Breast epithelium (tissue), 4 donors: ENCODE results near the gene KIAA1549. TPM values are rescaled to one million over a fixed set of nuclear protein-coding genes. Genes with fewer than 3 reads are reported as not detected.

Source experiments
- DNase-seq, 2 donors: peaks; one replicate each; pipeline ENCODE4 v3.0.0-alpha.2; 2019; ENCODE audit warnings: low spot score in 2 of 2
- H3K27ac ChIP-seq, 2 donors: fragments of 200-600 bp; sonication (generic) in 1 of 2; one replicate each; pipeline ENCODE4 v1.5.1; 2016 to 2019; ENCODE audit warnings: mild to moderate bottlenecking in 1 of 2
- H3K27me3 ChIP-seq, 2 donors: fragments of 200-600 bp; sonication (generic) in 1 of 2; one replicate each; pipeline versions ENCODE4 v1.5.1 to v1.6.0; 2017 to 2019; ENCODE audit warnings: control low read depth in 1 of 2, mild to moderate bottlenecking in 1 of 2
- H3K36me3 ChIP-seq: fragments of 200-600 bp; one replicate; pipeline ENCODE4 v1.5.1; 2019
- H3K4me1 ChIP-seq, 2 donors: fragments of 200-600 bp; sonication (generic); one replicate each; pipeline ENCODE4 v1.5.1; 2016 to 2019; ENCODE audit warnings: control low read depth in 1 of 2
- H3K4me3 ChIP-seq, 3 donors: fragments of 200-600 bp; sonication (generic); 1 replicate in 2 of 3; 2 replicates in 1 of 3; pipeline ENCODE4 v1.5.1; 2016 to 2019; ENCODE audit warnings: mild to moderate bottlenecking in 3 of 3, moderate library complexity in 2 of 3
- H3K9me3 ChIP-seq, 2 donors: fragments of 200-600 bp; sonication (generic) in 1 of 2; one replicate each; pipeline ENCODE4 v1.5.1; 2016 to 2019; ENCODE audit warnings: control low read depth in 1 of 2
- CTCF ChIP-seq, 3 donors: fragments of 450-650 bp; IDR thresholded peaks; one replicate each; pipeline ENCODE4 v1.5.1; 2016 to 2017; ENCODE audit warnings: antibody characterized with exemption in 3 of 3, mild to moderate bottlenecking in 3 of 3, moderate library complexity in 3 of 3
- POLR2A ChIP-seq: fragments of 450-650 bp; IDR thresholded peaks from one replicate; pipeline ENCODE4 v1.6.1; 2016; ENCODE audit warnings: antibody characterized with exemption, mild to moderate bottlenecking, moderate library complexity
- POLR2AphosphoS5 ChIP-seq, 3 donors: sonication (generic); formaldehyde crosslinking; IDR thresholded peaks; one replicate each; pipeline ENCODE4 v1.6.1; 2017; ENCODE audit warnings: antibody characterized with exemption in 3 of 3
- intact Hi-C: fragments of 100-400 bp; cut with DNase I; formaldehyde crosslinking; loops from one replicate; pipeline ENCODE4 v1.15.1; 2023; ENCODE audit warnings: low total_unique reads
- total RNA-seq, 3 donors: library from RNA; depleted of rRNA; stranded (reverse); fragments of >200 nt; gene quantifications; one replicate each; pipeline ENCODE4 v1.1.0, GENCODE V29; 2016

KIAA1549 gene
- total RNA-seq, 3 donors from 2014 or later: 1.8 to 3.9 (median 2.8) TPM

- H3K4me3 ChIP-seq: no peak overlapping the region
- H3K27ac ChIP-seq: no peak overlapping the region
- no peaks in the 10 kb centered on the region for H3K4me1 ChIP-seq
- no peaks in the 10 kb centered on the region for H3K36me3 ChIP-seq
- intact Hi-C loops: no loop called here
- no peak for DNase-seq
- no peaks in the 10 kb centered on the region for H3K27me3 ChIP-seq
- peaks cover 0 to 8% of the 10 kb centered on the region in 2 donors for H3K9me3 ChIP-seq
- no peak for TF ChIP-seq CTCF (IDR thresholded peaks at IDR 0.05)
- no peak for TF ChIP-seq POLR2AphosphoS5 (IDR thresholded peaks at IDR 0.05)
- no peak for TF ChIP-seq POLR2A
Observed at GRCh38 chr7:138999414-138999813, 18.2 kb upstream of the KIAA1549 start.

GRCh38 chr7:138992052-138992531 lies 10.9 kb upstream of the KIAA1549 start:
- no peaks in the 10 kb centered on the region for H3K27me3 ChIP-seq
- H3K9me3 ChIP-seq: peaks cover 0 to 7% of the 10 kb centered on the region in 2 donors
- H3K36me3 ChIP-seq: no peaks in the 10 kb centered on the region
- intact Hi-C loops: no loop called here
- no peaks in the 10 kb centered on the region for H3K4me1 ChIP-seq
- TF ChIP-seq POLR2AphosphoS5 (IDR thresholded peaks at IDR 0.05) (no peak), POLR2A (no peak), CTCF (IDR thresholded peaks at IDR 0.05) (no peak)
- no peak overlapping the region for H3K4me3 ChIP-seq
- DNase-seq: no peak
- no peak overlapping the region for H3K27ac ChIP-seq

GRCh38 chr7:138987686-138988085 lies 6.5 kb upstream of the KIAA1549 start:
- H3K9me3 ChIP-seq: peaks cover 0 to 7% of the 10 kb centered on the region in 2 donors
- intact Hi-C loops: no loop called here
- no peaks in the 10 kb centered on the region for H3K4me1 ChIP-seq
- H3K27me3 ChIP-seq: no peaks in the 10 kb centered on the region
- no peak for TF ChIP-seq POLR2A
- TF ChIP-seq POLR2AphosphoS5 (IDR thresholded peaks at IDR 0.05): no peak
- no peak for TF ChIP-seq CTCF (IDR thresholded peaks at IDR 0.05)
- H3K36me3 ChIP-seq: no peaks in the 10 kb centered on the region
- no peak overlapping the region for H3K4me3 ChIP-seq
- DNase-seq: no peak
- H3K27ac ChIP-seq: no peak overlapping the region

GRCh38 chr7:138982204-138982623 lies 1.0 kb upstream of the KIAA1549 start:
- Histone ChIP-seq H3K9me3 (no peaks in the 10 kb centered on the region), H3K36me3 (no peaks in the 10 kb centered on the region), H3K27ac (peak overlapping the region in 1 of 2 donors; percentile 86), H3K27me3 (no peaks in the 10 kb centered on the region), H3K4me3 (peak overlapping the region; percentile 51 to 94 (median 72)), H3K4me1 (no peaks in the 10 kb centered on the region)
- DNase-seq: no peak
- intact Hi-C loops: no loop called here
- no peak for TF ChIP-seq POLR2AphosphoS5 (IDR thresholded peaks at IDR 0.05)
- no peak for TF ChIP-seq CTCF (IDR thresholded peaks at IDR 0.05)
- TF ChIP-seq POLR2A: no peak

- no peaks in the 10 kb centered on the region for H3K27me3 ChIP-seq
- no peaks in the 10 kb centered on the region for H3K36me3 ChIP-seq
- H3K4me3 ChIP-seq: peak overlapping the region; percentile 48 to 94 (median 72)
- DNase-seq: no peak
- no peaks in the 10 kb centered on the region for H3K4me1 ChIP-seq
- no peak for TF ChIP-seq POLR2AphosphoS5 (IDR thresholded peaks at IDR 0.05)
- no peak for TF ChIP-seq POLR2A
- no peak for TF ChIP-seq CTCF (IDR thresholded peaks at IDR 0.05)
- peak overlapping the region in 1 of 2 donors; percentile 86 for H3K27ac ChIP-seq
- intact Hi-C loops: no loop called here
- no peaks in the 10 kb centered on the region for H3K9me3 ChIP-seq
Observed at GRCh38 chr7:138980563-138981291, 462 bp downstream of the KIAA1549 start.
